ENCODE results near the gene TMPRSS12. TPM values are rescaled to one million over a fixed set of nuclear protein-coding genes. Genes with fewer than 3 reads are reported as not detected.
"Not testable (repeated sequence)": the region's sequence is repeated elsewhere in the genome, so short reads cannot be mapped to it uniquely, and the experiment has no call there.

Gene TMPRSS12
- total RNA-seq, 1 experiment from 2014 or later = not detected

GRCh38 chr12:50859621-50860310, 17.0 kb downstream of the TMPRSS12 start:
- H3K4me3 Mint-ChIP-seq (ENCODE audit: unreplicated experiment) = no peak overlapping the region
- ChIA-PET CTCF (no interaction called here), POLR2A (no interaction called here)
- Histone ChIP-seq H3K4me3 (ENCODE audit: low read depth, low read length) (no peak overlapping the region), H3K9me3 (peaks cover 6% of the 10 kb centered on the region; the same call in 1 of the 2 replicates), H3K36me3 (ENCODE audit: control insufficient read depth, insufficient read depth, low read length) (no peaks in the 10 kb centered on the region), H3K27me3 (replicated peaks; ENCODE audit: control insufficient read depth, insufficient read depth, low read length) (no peaks in the 10 kb centered on the region), H3K4me1 (no peaks in the 10 kb centered on the region)
- H3K4me1 Mint-ChIP-seq (ENCODE audit: low read depth, unreplicated experiment) = no peaks in the 10 kb centered on the region
- TF ChIP-seq, protein P1, sequence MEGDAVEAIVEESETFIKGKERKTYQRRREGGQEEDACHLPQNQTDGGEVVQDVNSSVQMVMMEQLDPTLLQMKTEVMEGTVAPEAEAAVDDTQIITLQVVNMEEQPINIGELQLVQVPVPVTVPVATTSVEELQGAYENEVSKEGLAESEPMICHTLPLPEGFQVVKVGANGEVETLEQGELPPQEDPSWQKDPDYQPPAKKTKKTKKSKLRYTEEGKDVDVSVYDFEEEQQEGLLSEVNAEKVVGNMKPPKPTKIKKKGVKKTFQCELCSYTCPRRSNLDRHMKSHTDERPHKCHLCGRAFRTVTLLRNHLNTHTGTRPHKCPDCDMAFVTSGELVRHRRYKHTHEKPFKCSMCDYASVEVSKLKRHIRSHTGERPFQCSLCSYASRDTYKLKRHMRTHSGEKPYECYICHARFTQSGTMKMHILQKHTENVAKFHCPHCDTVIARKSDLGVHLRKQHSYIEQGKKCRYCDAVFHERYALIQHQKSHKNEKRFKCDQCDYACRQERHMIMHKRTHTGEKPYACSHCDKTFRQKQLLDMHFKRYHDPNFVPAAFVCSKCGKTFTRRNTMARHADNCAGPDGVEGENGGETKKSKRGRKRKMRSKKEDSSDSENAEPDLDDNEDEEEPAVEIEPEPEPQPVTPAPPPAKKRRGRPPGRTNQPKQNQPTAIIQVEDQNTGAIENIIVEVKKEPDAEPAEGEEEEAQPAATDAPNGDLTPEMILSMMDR (IDR thresholded peaks at IDR 0.05; ENCODE audit: insufficient read depth in 1 of 2, low read depth in 1 of 2, low read length in 1 of 2, severe bottlenecking in 1 of 2, unreplicated experiment in 1 of 2) = no peak
- H3K36me3 Mint-ChIP-seq (ENCODE audit: insufficient read depth, unreplicated experiment) = no peaks in the 10 kb centered on the region
- no peaks in the 10 kb centered on the region for H3K9me3 Mint-ChIP-seq (ENCODE audit: unreplicated experiment)
- no TSS peak for BruUV-seq (replicated peaks)
- DNase-seq = no peak
- intact Hi-C loops (cut with micrococcal nuclease; ENCODE audit: unreplicated experiment) = no loop called here
- no peak overlapping the region for H3K27ac Mint-ChIP-seq (ENCODE audit: unreplicated experiment)
- H3K27me3 Mint-ChIP-seq (ENCODE audit: insufficient read depth, unreplicated experiment) = peaks cover 3% of the 10 kb centered on the region

- H3K27me3 ChIP-seq (replicated peaks; ENCODE audit: control insufficient read depth, insufficient read depth, low read length) = no peaks in the 10 kb centered on the region
- no peaks in the 10 kb centered on the region for H3K4me1 ChIP-seq
- Mint-ChIP-seq H3K9me3 (ENCODE audit: unreplicated experiment) (peaks cover 10% of the 10 kb centered on the region), H3K27me3 (ENCODE audit: insufficient read depth, unreplicated experiment) (peaks cover 3% of the 10 kb centered on the region), H3K27ac (ENCODE audit: unreplicated experiment) (no peak overlapping the region), H3K4me3 (ENCODE audit: unreplicated experiment) (no peak overlapping the region), H3K36me3 (ENCODE audit: insufficient read depth, unreplicated experiment) (no peaks in the 10 kb centered on the region), H3K4me1 (ENCODE audit: low read depth, unreplicated experiment) (no peaks in the 10 kb centered on the region)
- intact Hi-C loops (cut with micrococcal nuclease; ENCODE audit: unreplicated experiment) = no loop called here
- ChIA-PET CTCF (interaction anchor here (0.6 kb wide), 2 partner anchors 37 to 488 kb away, joined by 3 read pairs; no protein-coding TSS in a partner anchor), POLR2A (no interaction called here)
- H3K9me3 ChIP-seq = no peaks in the 10 kb centered on the region; the same call in 1 of the 2 replicates
- TF ChIP-seq, protein P1 (IDR thresholded peaks at IDR 0.05; ENCODE audit: insufficient read depth in 1 of 2, low read depth in 1 of 2, low read length in 1 of 2, severe bottlenecking in 1 of 2, unreplicated experiment in 1 of 2) = no peak
- H3K36me3 ChIP-seq (ENCODE audit: control insufficient read depth, insufficient read depth, low read length) = no peaks in the 10 kb centered on the region
- BruUV-seq (replicated peaks) = no TSS peak
- DNase-seq = no peak
- no peak overlapping the region for H3K4me3 ChIP-seq (ENCODE audit: low read depth, low read length)
Observed at GRCh38 chr12:50862316-50862715, 19.6 kb downstream of the TMPRSS12 start.

GRCh38 chr12:50865266-50865665, 22.5 kb downstream of the TMPRSS12 start:
- Mint-ChIP-seq H3K4me1 (ENCODE audit: low read depth, unreplicated experiment) (no peaks in the 10 kb centered on the region), H3K27me3 (ENCODE audit: insufficient read depth, unreplicated experiment) (peaks cover 2% of the 10 kb centered on the region), H3K9me3 (ENCODE audit: unreplicated experiment) (peaks cover 10% of the 10 kb centered on the region), H3K27ac (ENCODE audit: unreplicated experiment) (no peak overlapping the region), H3K36me3 (ENCODE audit: insufficient read depth, unreplicated experiment) (no peaks in the 10 kb centered on the region), H3K4me3 (ENCODE audit: unreplicated experiment) (no peak overlapping the region)
- no peaks in the 10 kb centered on the region for H3K36me3 ChIP-seq (ENCODE audit: control insufficient read depth, insufficient read depth, low read length)
- intact Hi-C loops (cut with micrococcal nuclease; ENCODE audit: unreplicated experiment) = no loop called here
- ChIA-PET POLR2A (no interaction called here), CTCF (no interaction called here)
- H3K27me3 ChIP-seq (replicated peaks; ENCODE audit: control insufficient read depth, insufficient read depth, low read length) = no peaks in the 10 kb centered on the region
- H3K4me3 ChIP-seq (ENCODE audit: low read depth, low read length) = no peak overlapping the region
- no TSS peak for BruUV-seq (replicated peaks)
- no peaks in the 10 kb centered on the region for H3K4me1 ChIP-seq
- no peaks in the 10 kb centered on the region; the same call in 1 of the 2 replicates for H3K9me3 ChIP-seq
- TF ChIP-seq, protein P1 (IDR thresholded peaks at IDR 0.05; ENCODE audit: insufficient read depth in 1 of 2, low read depth in 1 of 2, low read length in 1 of 2, severe bottlenecking in 1 of 2, unreplicated experiment in 1 of 2) = no peak
- no peak for DNase-seq

GRCh38 chr12:50868881-50869280, 26.2 kb downstream of the TMPRSS12 start:
- BruUV-seq (replicated peaks); intact Hi-C loops (cut with micrococcal nuclease; ENCODE audit: unreplicated experiment); DNase-seq; H3K27me3 Mint-ChIP-seq (ENCODE audit: insufficient read depth, unreplicated experiment); CTCF ChIA-PET; H3K4me1 Mint-ChIP-seq (ENCODE audit: low read depth, unreplicated experiment); H3K4me3 Mint-ChIP-seq (ENCODE audit: unreplicated experiment); H3K27ac Mint-ChIP-seq (ENCODE audit: unreplicated experiment); H3K4me3 ChIP-seq (ENCODE audit: low read depth, low read length); H3K27me3 ChIP-seq (replicated peaks; ENCODE audit: control insufficient read depth, insufficient read depth, low read length); H3K36me3 Mint-ChIP-seq (ENCODE audit: insufficient read depth, unreplicated experiment); H3K4me1 ChIP-seq; POLR2A ChIA-PET; H3K9me3 ChIP-seq; H3K36me3 ChIP-seq (ENCODE audit: control insufficient read depth, insufficient read depth, low read length): not testable (repeated sequence)
- H3K9me3 Mint-ChIP-seq (ENCODE audit: unreplicated experiment) = peaks cover 10% of the 10 kb centered on the region
